Measurements from ENCODE around the gene FAH. TPM values are rescaled to one million over a fixed set of nuclear protein-coding genes. Genes with fewer than 3 reads are reported as not detected.
"Not testable (repeated sequence)": the region's sequence is repeated elsewhere in the genome, so short reads cannot be mapped to it uniquely, and the experiment has no call there.

Gene FAH
- total and polyA plus RNA-seq, 11 donors: 12.4 to 48.9 (median 24.0) TPM

DNA sequence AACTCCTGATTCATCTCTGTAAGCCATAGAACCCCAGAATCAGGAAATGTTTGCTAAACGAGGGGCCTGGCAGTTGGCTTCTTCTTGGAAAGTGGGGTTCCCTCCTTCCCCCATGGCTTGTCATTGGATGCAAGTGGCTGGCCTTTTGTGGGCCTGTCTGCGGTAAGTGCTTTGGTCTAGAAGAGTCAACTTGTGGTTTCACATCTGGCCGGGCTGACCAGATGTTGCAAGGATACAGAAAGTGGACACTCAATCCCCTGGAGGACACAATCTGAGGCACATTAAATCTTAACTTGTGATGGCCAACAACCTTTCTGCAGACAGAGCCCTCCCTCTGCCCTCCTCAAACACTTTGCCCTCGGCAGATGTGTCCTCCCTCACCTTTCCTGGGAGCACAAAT, 1.1 kb downstream of the FAH start:
- peaks cover 0 to 3% (median 0%) of the 10 kb centered on the region in 9 donors for H3K36me3 ChIP-seq
- peaks cover 0 to 38% (median 13%) of the 10 kb centered on the region in 12 donors for H3K4me1 ChIP-seq
- H3K27me3 ChIP-seq: no peaks in the 10 kb centered on the region
- ATAC-seq (no peak), DNase-seq (no peak)
- H3K9me3 ChIP-seq: no peaks in the 10 kb centered on the region
- intact Hi-C loops (cut with DNase I): loop anchor here in 9 of 10 donors (2.0 to 10.0 kb wide), 9 partner anchors 82 to 259 kb away; partner anchors contain the start of genes ZFAND6 (in 3 of the 9) and MTHFS (in 1 of the 9)
- H3K4me3 ChIP-seq: peak overlapping the region in 3 of 12 donors; percentile 70 to 95 (median 72)
- peak overlapping the region in 1 of 12 donors; percentile 76 for H3K27ac ChIP-seq
- 81 to 86% (median 84%) methylated on average over 1 to 4 of the region's 4 CpGs for WGBS, 4 donors
- TF ChIP-seq POLR2A (IDR thresholded peaks at IDR 0.05): no peak

DNA sequence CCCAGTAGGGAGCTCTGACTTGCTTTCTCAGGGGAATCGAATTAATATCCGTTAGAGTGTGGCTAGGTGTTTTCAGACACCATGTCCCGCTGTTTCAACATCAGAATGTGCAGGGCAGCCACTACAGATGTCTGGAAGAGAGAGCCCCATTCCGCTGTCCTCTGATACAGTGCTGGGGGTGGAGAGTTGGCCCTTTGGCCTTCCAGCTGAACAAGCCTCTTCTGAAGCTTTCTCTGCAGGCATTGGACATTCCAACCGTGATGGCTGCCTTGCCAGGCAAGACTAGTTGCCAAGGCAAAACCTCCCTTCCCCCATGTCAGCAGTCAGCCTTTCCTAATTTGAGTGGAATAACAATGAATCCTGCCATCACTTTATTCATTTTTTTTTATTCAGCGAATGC, 1.5 kb downstream of the FAH start:
- Histone ChIP-seq H3K9me3 (no peaks in the 10 kb centered on the region), H3K4me1 (peaks cover 0 to 38% (median 13%) of the 10 kb centered on the region in 12 donors), H3K36me3 (peaks cover 0 to 3% (median 0%) of the 10 kb centered on the region in 9 donors), H3K4me3 (no peak overlapping the region), H3K27ac (no peak overlapping the region), H3K27me3 (no peaks in the 10 kb centered on the region)
- intact Hi-C loops (cut with DNase I): loop anchor here in 8 of 10 donors (5.0 to 10.0 kb wide), 7 partner anchors 82 to 260 kb away; partner anchors contain the start of genes MTHFS (in 1 of the 8) and ZFAND6 (in 1 of the 8)
- ATAC-seq (no peak), DNase-seq (no peak)
- TF ChIP-seq, protein P1, sequence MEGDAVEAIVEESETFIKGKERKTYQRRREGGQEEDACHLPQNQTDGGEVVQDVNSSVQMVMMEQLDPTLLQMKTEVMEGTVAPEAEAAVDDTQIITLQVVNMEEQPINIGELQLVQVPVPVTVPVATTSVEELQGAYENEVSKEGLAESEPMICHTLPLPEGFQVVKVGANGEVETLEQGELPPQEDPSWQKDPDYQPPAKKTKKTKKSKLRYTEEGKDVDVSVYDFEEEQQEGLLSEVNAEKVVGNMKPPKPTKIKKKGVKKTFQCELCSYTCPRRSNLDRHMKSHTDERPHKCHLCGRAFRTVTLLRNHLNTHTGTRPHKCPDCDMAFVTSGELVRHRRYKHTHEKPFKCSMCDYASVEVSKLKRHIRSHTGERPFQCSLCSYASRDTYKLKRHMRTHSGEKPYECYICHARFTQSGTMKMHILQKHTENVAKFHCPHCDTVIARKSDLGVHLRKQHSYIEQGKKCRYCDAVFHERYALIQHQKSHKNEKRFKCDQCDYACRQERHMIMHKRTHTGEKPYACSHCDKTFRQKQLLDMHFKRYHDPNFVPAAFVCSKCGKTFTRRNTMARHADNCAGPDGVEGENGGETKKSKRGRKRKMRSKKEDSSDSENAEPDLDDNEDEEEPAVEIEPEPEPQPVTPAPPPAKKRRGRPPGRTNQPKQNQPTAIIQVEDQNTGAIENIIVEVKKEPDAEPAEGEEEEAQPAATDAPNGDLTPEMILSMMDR (IDR thresholded peaks at IDR 0.05): no peak
- TF ChIP-seq POLR2A (IDR thresholded peaks at IDR 0.05): no peak
- WGBS, 4 donors: 85 to 88% (median 86%) methylated on average over 6 of the region's 6 CpGs

DNA sequence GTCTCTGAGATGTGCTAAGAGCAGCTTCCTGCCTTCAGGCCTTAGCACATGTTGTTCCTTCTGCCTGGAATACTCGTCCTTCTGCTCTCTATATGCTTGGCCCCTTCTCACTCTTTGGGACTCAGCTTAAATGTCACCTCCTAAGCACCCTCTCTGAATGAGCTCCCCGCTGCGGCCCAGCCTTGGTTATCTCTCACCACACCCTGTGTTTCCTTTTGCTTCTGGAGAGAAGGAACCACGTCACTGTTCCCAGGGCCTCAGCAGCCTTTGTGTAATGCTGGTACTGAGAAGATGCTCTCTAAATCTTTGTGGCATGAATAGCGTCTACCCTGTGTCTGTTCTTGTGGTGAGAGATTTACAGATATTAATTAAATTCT, 2.2 kb downstream of the FAH start:
- intact Hi-C loops (cut with DNase I): loop anchor here in 6 of 10 donors (5.0 to 10.0 kb wide), 4 partner anchors 90 to 260 kb away; partner anchors contain the start of genes MTHFS (in 1 of the 6) and ZFAND6 (in 1 of the 6)
- 80 to 92% (median 84%) methylated on average over 5 of the region's 5 CpGs for WGBS, 4 donors
- H3K27me3 ChIP-seq: no peaks in the 10 kb centered on the region
- H3K36me3 ChIP-seq: peaks cover 0 to 6% (median 0%) of the 10 kb centered on the region in 9 donors
- H3K4me1 ChIP-seq: peaks cover 0 to 40% (median 13%) of the 10 kb centered on the region in 12 donors
- TF ChIP-seq, protein P1 (IDR thresholded peaks at IDR 0.05): no peak
- no peak for TF ChIP-seq POLR2A (IDR thresholded peaks at IDR 0.05)
- H3K9me3 ChIP-seq: no peaks in the 10 kb centered on the region
- H3K4me3 ChIP-seq: no peak overlapping the region
- peak overlapping the region in 1 of 12 donors; percentile 3 for H3K27ac ChIP-seq
- no peak for ATAC-seq
- DNase-seq: no peak

DNA sequence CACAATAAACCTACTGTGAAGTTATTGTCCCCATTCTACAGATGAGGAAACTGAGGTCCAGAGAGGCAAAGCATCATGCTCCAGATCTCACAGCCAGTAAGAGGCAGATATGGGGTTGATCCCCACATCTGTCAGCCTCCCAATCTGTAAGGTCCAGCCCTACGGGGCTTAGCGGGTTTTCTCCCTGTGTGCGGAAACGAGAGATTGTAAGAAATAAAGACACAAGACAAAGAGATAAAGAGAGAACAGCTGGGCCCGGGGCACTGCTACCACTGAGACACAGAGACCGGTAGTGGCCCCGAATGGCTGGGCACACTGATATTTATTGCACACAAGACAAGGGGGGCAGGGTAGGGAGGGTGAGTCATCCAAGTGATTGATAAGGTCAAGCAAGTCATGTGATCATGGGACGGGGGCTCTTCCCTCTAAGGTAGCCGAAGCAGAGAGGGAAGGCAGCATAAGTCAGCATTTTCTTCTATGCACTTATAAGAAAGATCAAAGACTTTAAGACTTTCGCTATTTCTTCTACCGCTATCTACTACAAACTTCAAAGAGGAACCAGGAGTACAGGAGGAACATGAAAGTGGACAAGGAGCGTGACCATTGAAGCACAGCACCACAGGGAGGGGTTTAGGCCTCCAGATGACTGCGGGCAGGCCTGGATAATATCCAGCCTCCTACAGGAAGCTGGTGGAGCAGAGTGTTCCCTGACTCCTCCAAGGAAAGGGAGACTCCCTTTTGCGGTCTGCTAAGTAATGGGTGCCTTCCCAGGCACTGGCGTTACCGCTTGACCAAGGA, 2.8 kb downstream of the FAH start:
- not testable (repeated sequence) for H3K9me3 ChIP-seq, H3K27me3 ChIP-seq, H3K4me3 ChIP-seq, ATAC-seq, DNase-seq
- peaks cover 0 to 46% (median 16%) of the 10 kb centered on the region in 12 donors for H3K4me1 ChIP-seq
- 72 to 82% (median 77%) methylated on average over 16 of the region's 16 CpGs for WGBS, 4 donors
- peak overlapping the region in 1 of 12 donors; percentile 17 for H3K27ac ChIP-seq
- peaks cover 0 to 10% (median 0%) of the 10 kb centered on the region in 9 donors for H3K36me3 ChIP-seq
- intact Hi-C loops (cut with DNase I): loop anchor here in 6 of 10 donors (5.0 to 10.0 kb wide), 4 partner anchors 91 to 261 kb away; partner anchors contain the start of genes MTHFS (in 1 of the 6) and ZFAND6 (in 1 of the 6)

DNA sequence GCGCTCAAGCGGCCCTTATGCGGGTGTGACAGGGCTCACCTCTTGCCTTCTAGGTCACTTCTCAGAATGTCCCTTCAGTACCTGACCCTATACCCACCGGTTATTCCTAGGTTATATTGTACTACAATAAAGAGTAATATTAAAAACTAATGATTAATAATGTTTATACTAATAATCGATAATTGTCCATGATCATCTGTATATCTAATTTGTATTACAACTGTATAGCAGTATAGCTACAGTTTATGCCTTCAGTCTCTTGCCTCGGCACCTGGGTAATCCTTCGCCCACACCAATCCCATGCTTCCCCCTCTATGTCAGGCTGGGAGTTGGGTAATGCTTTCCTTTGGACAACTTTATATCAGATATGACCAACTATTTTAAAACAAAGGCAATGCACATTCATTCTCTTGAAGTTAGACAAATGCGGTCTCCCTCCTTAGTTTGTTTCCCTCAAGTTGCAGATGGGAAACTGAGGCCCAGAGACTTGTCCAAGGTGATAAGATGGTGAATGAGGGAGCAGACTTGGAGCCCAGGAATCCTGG, 3.4 kb downstream of the FAH start:
- Histone ChIP-seq H3K36me3 (peaks cover 0 to 10% (median 0%) of the 10 kb centered on the region in 9 donors), H3K9me3 (no peaks in the 10 kb centered on the region), H3K27me3 (no peaks in the 10 kb centered on the region), H3K27ac (no peak overlapping the region), H3K4me3 (no peak overlapping the region), H3K4me1 (peaks cover 0 to 53% (median 18%) of the 10 kb centered on the region in 12 donors)
- TF ChIP-seq, protein P1 (IDR thresholded peaks at IDR 0.05): no peak
- no peak for TF ChIP-seq POLR2A (IDR thresholded peaks at IDR 0.05)
- WGBS, 4 donors: 92 to 97% (median 95%) methylated on average over 8 of the region's 8 CpGs
- ATAC-seq (no peak), DNase-seq (no peak)
- intact Hi-C loops (cut with DNase I): loop anchor here in 6 of 10 donors (5.0 to 10.0 kb wide), 4 partner anchors 91 to 261 kb away; partner anchors contain the start of genes MTHFS (in 1 of the 6) and ZFAND6 (in 1 of the 6)

All from heart left ventricle (tissue), 16 donors.